HG02981 (cell line): ENCODE results near the gene NUDT8.
A peak's percentile ranks its signal among the peaks of the same experiment; 100 is the strongest.
"Not testable (repeated sequence)": the region's sequence is repeated elsewhere in the genome, so short reads cannot be mapped to it uniquely, and the experiment has no call there.

Source experiments
- ATAC-seq: cut with Tn5 transposase; IDR thresholded peaks from one replicate; pipeline ENCODE4 v1.9.1; 2021; ENCODE audit warnings: mild to moderate bottlenecking, moderate library complexity; ENCODE audit not compliant: unreplicated experiment

NUDT8 gene

DNA sequence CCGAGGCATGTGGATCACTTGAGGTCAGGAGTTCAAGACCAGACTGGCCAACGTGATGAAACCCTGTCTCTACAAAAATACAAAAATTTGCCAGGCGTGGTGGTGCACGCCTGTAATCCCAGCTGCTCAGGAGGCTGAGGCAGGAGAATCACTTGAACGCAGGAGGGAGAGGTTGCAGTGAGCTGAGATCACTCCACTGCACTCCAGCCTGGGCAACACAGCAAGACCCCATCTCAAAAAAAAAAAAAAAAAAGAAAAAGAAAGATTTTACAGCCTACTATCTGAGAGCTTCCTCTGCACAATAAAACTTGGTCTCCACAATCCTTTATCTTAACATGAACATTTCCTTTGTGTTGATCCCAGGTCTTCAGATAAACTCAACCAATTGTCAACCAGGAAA is 31.0 kb upstream of the NUDT8 start:
- not testable (repeated sequence) for ATAC-seq

GRCh38 chr11:67659651-67660165 is 30.0 kb upstream of the NUDT8 start:
- not testable (repeated sequence) for ATAC-seq

GRCh38 chr11:67657300-67657699 is 27.6 kb upstream of the NUDT8 start:
- ATAC-seq = no peak

DNA sequence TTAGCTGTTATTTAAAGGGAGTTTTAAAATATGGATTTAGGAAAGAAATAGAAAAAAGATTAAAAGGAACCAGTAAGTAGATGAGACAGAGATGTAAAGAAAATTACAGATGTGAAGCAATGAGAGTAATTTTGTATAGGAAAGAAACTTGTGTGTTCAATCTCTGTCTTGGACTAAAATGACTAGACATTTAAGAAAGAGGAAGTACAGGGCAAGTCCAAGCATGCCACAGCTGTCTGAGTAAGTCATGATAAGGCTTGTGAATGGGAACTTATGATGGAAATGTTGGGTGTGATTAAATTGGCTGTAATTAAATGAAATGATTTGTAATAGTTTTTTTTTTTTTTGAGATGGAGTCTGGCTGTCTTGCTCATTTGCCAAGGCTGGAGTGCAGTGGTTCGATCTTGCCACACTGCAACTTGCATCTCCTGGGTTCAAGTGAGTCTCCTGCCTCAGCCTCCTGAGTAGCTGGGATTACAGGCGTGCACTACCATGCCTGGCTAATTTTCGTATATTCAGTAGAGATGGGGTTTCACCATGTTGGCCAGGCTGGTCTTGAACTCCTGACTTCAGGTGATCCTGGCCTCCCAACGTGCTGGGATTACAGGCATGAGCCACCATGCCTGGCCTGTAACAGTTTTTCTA is 26.7 kb upstream of the NUDT8 start:
- ATAC-seq = no peak

DNA sequence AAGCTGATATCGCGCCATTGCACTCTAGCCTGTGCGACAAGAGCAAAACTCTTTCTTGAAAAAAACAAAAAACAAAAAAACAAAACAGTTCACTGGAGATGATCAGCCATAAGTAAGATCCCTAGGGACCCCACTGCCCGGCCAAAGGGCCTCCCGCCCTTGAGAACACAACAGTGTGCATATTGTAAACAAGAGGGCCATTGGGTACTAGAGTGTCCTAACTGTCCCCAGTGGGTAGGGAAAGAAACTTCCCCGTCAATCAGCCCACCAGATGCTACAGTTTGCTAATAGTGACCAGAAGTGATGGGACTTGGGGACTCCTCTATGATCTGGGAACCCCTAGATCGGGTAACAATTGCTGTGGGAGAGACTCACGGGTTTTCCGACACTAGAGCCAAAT is 24.5 kb upstream of the NUDT8 start:
- ATAC-seq = no peak

DNA sequence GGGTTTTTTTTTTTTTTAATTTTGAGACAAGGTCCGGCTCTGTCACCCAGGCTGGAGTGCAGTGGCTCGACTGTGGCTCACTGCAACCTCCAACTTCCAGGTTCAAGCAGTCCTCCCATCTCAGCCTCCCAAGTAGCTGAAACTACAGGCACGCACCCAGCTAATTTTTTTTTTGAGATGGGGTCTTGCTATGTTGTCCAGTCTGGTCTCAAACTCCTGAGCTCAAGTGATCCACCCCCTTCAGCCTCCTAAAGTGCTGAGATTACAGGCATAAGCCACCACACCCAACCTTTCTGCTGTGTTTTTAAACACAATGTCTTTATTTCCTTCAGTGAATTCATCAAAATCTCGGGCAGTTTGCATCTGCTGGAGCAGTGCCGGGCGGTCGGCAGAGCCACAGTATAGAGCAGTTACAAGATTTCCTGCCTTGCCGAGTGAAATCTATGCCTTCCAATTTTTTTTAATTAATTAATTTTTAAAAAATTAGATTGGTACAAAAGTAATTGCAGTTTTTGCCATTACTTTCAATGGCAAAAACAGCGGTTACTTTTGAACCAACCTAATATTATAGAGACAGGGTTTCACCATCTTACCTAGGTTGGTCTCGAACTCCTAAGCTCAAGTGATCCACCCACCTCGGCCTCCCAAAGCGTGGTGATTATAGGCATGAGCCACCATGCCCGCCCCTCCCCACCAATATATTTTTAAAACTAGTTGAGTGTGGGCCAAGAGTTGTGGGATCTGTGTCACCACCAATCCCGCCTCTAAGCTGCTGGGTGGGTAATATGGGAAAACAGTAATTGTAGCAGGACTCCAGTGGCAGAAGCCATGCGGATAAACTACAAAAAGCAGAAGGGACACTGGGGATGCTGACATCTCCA is 23.5 kb upstream of the NUDT8 start:
- ATAC-seq = no peak

DNA sequence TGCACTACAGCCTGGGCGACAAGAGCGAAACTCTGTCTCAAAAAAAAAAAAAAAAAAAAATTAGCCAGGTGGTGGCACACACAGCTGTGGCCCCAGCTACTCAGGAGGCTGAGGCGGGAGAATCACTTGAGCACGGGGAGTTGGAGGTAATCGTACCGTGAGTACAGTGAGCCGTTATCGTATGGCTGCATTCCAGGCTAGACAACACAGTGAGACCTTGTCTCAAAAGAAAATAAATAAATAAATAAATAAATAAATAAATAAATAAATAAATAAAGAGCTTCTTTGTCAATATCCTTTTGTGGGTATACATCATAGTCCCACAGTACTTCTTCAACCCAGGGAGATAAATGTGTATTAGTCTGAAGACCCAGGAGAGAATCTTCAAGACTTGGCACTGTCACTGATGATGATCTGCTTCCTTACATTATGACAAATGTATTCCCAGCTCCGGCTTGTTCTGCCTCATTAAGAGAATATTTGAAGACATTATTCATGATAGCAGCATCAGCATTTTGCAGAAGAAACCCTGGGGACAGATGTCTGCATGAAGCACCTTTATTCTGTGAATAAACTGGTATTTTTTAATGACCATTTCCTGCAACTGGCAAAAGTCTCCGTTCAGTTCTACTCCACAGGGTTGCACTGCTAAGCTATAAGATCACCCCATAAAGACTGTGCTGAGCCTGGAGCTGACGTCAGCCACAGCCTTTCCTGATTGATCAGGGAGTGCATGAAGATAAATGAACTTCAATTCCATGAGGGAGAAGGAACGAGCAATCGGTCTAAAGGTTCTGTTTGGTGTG is 22.4 kb upstream of the NUDT8 start:
- ATAC-seq = no peak

- no peak for ATAC-seq
These were observed 20.1 kb upstream of the NUDT8 start for GRCh38 chr11:67649634-67650510.

GRCh38 chr11:67648796-67649613 is 19.3 kb upstream of the NUDT8 start:
- no peak for ATAC-seq

- ATAC-seq = peak; percentile 45
These were observed 18.5 kb upstream of the NUDT8 start for GRCh38 chr11:67648140-67648795.

- ATAC-seq = no peak
These were observed 17.7 kb upstream of the NUDT8 start for GRCh38 chr11:67647471-67647870.

DNA sequence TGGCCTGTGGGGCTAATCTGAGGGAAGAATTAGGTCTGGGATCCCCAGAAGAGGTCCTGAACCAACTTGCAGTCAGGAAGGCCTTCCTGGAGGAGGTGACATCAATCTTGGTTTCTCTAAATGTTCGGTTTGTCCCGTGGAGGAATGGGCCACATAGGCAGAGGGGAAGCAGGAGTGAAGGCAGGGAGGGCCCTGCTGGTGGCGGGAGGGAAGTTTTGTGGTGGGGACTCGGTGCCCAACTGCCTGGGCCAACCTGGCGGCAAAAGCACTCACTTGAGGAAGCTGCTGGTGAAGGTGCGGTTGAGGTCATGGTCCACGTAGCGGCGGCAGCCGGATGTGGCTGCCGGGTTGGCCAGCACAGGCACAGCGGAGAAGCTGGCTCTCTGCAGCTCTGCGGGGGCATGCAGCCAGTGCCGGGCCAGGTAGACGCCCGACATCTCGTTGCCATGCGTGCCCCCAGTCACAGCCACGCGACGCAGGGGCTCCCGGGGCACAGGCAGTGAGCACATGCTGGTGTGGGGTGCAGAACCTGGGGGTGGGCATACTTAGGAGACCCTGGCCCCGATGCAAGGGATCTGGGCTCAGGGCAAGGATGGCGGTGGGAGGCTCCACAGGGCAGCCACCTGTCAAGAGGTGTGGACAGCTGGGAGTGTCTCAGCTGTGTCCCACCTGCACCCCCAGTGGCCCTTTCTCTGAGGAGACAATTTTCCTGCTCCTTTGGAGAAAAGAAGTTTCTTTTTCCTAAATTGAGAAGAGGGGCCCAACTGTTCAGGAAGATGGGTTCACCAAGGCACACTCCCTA is 17.0 kb upstream of the NUDT8 start:
- no peak for ATAC-seq

- ATAC-seq = no peak
These were observed 16.1 kb upstream of the NUDT8 start for GRCh38 chr11:67645521-67646461.

GRCh38 chr11:67644472-67645418 is 15.0 kb upstream of the NUDT8 start:
- ATAC-seq = no peak

DNA sequence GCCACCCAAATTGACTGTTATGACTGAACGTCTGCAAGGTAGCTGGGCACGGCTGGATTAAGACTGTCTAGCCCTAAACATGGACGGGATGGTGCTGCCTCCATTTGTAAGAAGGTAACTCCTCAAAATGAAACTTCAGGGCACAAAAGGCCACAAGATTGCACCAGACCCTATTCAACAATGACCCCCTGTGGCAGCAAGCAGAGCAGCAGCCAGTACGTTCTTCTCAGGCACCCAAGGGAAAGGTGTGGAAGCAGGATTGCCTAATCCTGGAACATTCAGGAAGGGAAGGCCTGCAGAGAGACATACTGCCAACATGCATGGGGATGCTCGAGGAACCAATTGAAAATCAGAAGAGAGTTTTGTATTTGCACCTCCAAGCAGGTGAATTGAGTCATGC is 14.3 kb upstream of the NUDT8 start:
- no peak for ATAC-seq
